ENCODE measurements around the gene MVD.

- no peak for TF ChIP-seq CTCF (conservative IDR thresholded peaks at IDR 0.05 in 1 of 2, IDR thresholded peaks at IDR 0.05 in 1 of 2; ENCODE audit: extremely low read depth in 1 of 2, insufficient read depth in 1 of 2, low read depth in 1 of 2, low read length in 2 of 2)
- no peak for TF ChIP-seq EZH2 (IDR thresholded peaks at IDR 0.05; ENCODE audit: borderline replicate concordance, low read length)
These were observed 42.8 kb downstream of the MVD start for GRCh38 chr16:88619859-88620815.
